Lower leg skin (tissue), 4 donors: Measurements from ENCODE around the gene GHRHR. TPM values are rescaled to one million over a fixed set of nuclear protein-coding genes. Genes with fewer than 3 reads are reported as not detected.

Experiments used
- DNase-seq, 2 donors: peaks; one replicate each; pipeline ENCODE4 v3.0.0-alpha.2; 2019; ENCODE audit warnings: low spot score in 2 of 2
- H3K4me3 ChIP-seq: fragments of 200-600 bp; sonication (generic); 2 replicates; pipeline ENCODE4 v1.5.1; 2017; ENCODE audit warnings: mild to moderate bottlenecking, low read depth; ENCODE audit not compliant: poor library complexity, severe bottlenecking
- POLR2A ChIP-seq, 2 donors: fragments of 450-650 bp; IDR thresholded peaks; one replicate each; pipeline ENCODE4 v1.6.1; 2016 to 2017; ENCODE audit warnings: antibody characterized with exemption in 2 of 2, mild to moderate bottlenecking in 1 of 2, moderate library complexity in 1 of 2
- WGBS, 2 donors: methylation state at CpG; one replicate each; pipeline ENCODE4 v1.1.5; 2018; 5-methylcytosine and 5-hydroxymethylcytosine counted together
- intact Hi-C: fragments of 100-400 bp; cut with DNase I; formaldehyde crosslinking; loops from one replicate; pipeline ENCODE4 v1.15.0; 2023; ENCODE audit warnings: low total_unique reads
- total RNA-seq, 4 donors: library from RNA; depleted of rRNA; stranded (reverse); fragments of >200 nt; gene quantifications; one replicate each; pipeline ENCODE4 v1.1.0, GENCODE V29; 2016
- TF ChIP-seq, protein P1 (sequence below), 3 donors: fragments of 450-650 bp; IDR thresholded peaks; one replicate each; pipeline ENCODE4 v1.5.1; 2016; ENCODE audit warnings: antibody characterized with exemption in 3 of 3, mild to moderate bottlenecking in 3 of 3, moderate library complexity in 2 of 3

Gene GHRHR
- total RNA-seq, 4 donors from 2014 or later, result not detected

DNA sequence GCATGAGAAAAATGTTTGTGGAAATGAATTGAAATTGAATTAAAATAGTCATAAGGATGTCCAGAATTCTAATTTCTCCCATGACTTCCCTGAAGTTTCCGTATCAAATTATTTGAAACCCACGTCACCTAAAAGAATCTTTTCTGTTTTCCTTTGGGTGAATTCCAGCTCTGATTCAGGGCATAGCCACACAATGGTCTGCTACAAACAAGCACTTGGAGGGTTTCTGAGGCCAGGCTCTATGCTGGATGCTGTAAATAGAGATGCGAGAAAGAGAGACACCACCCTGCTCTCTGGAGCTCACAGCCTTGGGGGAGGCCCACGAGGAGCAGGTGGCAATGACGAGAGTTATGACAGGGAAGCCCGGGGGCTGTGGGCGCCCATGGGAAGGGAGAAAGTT, 33.6 kb downstream of the GHRHR start:
- no peak overlapping the region for H3K4me3 ChIP-seq
- WGBS, 2 donors, result 74 to 80% methylated on average over 7 of the region's 7 CpGs
- TF ChIP-seq, protein P1, sequence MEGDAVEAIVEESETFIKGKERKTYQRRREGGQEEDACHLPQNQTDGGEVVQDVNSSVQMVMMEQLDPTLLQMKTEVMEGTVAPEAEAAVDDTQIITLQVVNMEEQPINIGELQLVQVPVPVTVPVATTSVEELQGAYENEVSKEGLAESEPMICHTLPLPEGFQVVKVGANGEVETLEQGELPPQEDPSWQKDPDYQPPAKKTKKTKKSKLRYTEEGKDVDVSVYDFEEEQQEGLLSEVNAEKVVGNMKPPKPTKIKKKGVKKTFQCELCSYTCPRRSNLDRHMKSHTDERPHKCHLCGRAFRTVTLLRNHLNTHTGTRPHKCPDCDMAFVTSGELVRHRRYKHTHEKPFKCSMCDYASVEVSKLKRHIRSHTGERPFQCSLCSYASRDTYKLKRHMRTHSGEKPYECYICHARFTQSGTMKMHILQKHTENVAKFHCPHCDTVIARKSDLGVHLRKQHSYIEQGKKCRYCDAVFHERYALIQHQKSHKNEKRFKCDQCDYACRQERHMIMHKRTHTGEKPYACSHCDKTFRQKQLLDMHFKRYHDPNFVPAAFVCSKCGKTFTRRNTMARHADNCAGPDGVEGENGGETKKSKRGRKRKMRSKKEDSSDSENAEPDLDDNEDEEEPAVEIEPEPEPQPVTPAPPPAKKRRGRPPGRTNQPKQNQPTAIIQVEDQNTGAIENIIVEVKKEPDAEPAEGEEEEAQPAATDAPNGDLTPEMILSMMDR (IDR thresholded peaks at IDR 0.05), result no peak
- TF ChIP-seq POLR2A (IDR thresholded peaks at IDR 0.05), result no peak
- DNase-seq, result no peak
- intact Hi-C loops, result no loop called here

DNA sequence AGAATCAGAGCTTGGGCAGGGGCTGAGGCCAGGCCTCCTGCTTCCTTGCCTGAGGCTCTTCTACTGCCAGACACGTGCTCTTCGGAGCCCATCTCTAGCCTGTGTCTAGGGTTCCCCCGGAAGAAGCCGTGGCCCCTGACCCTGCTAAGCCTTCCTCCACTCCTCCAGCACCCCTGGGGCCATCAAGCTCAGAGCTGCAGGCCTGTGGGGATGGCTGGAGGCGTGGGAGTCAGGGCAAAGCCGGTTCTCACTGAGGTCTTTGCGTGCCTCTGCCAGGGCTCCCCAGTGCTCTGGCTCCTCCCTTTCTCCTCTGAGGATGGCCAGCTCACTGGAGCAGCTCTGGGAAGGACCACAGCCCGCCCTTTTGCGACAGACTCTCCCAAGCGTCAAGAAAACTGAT, 34.4 kb downstream of the GHRHR start:
- TF ChIP-seq, protein P1 (IDR thresholded peaks at IDR 0.05), result no peak
- no peak for TF ChIP-seq POLR2A (IDR thresholded peaks at IDR 0.05)
- DNase-seq, result no peak
- intact Hi-C loops, result no loop called here
- no peak overlapping the region for H3K4me3 ChIP-seq
- WGBS, 2 donors, result 73 to 81% methylated on average over 8 to 10 of the region's 10 CpGs

DNA sequence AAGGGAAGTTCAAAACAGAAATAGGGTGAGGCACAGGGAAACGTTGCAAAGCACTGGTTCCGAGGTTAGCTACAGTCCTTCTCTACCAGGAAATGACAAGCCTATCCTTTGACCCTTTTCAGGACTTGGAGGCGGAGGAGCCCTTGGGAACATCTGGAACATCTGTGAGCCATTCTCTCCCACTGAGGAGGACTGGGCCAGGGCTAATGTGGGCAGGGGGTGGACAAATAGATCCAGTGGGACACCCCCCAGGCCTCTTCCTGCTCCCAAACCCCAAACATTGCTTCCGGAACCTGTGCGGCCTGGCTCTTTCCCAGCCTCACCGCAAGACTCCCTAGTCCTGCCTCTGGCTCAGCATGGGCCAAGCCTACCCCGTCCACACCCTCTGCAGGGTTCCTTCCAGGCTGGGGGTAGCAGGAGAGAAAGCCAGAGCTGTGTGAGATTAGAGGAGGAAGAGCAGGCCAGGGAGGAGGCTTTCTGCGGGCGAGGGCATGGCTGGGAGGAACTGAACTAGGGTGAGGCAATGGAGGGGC, 36.5 kb downstream of the GHRHR start:
- no peak for DNase-seq
- intact Hi-C loops, result no loop called here
- TF ChIP-seq POLR2A (IDR thresholded peaks at IDR 0.05), result no peak
- TF ChIP-seq, protein P1 (IDR thresholded peaks at IDR 0.05), result no peak
- H3K4me3 ChIP-seq, result no peak overlapping the region
- 60 to 62% methylated on average over 9 of the region's 9 CpGs for WGBS, 2 donors

DNA sequence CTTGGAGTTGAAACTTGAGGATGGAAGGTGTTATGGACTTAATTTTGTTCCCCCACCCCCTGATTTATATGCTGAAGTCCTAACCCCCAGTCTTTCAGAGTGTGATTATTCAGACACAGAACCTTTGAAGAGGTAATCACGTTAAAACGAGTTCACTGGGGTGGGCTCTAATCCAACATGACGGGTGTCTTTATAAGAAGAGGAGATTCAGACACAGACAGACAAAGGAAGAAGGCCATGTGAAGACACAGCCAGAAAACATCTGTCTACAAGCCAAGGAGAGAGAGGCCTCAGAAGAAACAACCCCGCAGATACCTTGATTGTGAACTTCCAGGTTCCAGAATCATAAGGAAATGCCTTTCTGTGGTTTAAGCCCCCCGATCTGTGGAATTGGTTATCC, 37.0 kb downstream of the GHRHR start:
- DNase-seq, result no peak
- no peak for TF ChIP-seq POLR2A (IDR thresholded peaks at IDR 0.05)
- TF ChIP-seq, protein P1 (IDR thresholded peaks at IDR 0.05), result no peak
- WGBS, 2 donors, result 66 to 74% methylated on average over 5 of the region's 5 CpGs
- H3K4me3 ChIP-seq, result no peak overlapping the region
- intact Hi-C loops, result no loop called here

DNA sequence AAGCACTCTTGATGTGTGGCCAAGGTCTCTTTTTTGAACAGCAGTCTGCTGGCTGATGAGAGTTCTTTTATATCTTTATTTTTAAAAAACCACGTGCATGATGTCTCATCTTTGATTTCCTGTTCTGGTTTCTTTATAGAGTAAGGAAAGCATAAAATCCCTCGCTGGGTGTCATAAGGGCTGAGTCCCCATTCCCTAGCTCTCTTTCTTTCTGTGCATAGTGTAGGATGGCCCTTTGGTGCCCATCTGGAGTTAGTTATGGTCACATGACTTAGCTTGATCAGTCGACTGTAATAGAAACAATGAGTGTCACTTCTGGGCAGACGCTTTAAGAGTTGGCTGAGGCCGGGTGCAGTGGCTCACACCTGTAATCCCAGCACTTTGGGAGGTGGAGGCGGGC, 38.5 kb downstream of the GHRHR start:
- DNase-seq, result no peak
- 59 to 63% methylated on average over 6 of the region's 6 CpGs for WGBS, 2 donors
- intact Hi-C loops, result no loop called here
- no peak for TF ChIP-seq POLR2A (IDR thresholded peaks at IDR 0.05)
- TF ChIP-seq, protein P1 (IDR thresholded peaks at IDR 0.05), result no peak
- H3K4me3 ChIP-seq, result no peak overlapping the region

DNA sequence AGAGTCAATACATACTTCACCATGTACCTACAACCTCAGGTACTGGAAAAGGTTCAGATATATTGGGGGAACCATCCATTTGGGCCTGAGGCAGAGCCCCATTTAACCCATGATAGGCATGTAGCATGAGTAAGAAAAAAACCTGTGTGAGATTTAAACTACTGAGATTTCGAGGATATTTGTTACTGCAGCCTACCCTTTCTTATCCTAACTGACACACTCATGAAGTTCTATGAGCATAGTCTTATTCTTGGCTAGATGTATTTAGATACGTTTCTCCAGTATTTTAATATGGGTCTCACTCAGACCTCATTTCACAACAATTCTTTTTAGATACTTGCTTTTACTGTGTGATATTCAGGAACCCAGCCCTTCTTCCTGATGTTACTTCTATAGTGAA, 39.3 kb downstream of the GHRHR start:
- WGBS, 2 donors, result 83 to 90% methylated on average over 2 of the region's 2 CpGs
- intact Hi-C loops, result no loop called here
- TF ChIP-seq, protein P1 (IDR thresholded peaks at IDR 0.05), result no peak
- no peak for TF ChIP-seq POLR2A (IDR thresholded peaks at IDR 0.05)

More for the DNA sequence above, 39.3 kb downstream of the GHRHR start:
- H3K4me3 ChIP-seq, result no peak overlapping the region
- no peak for DNase-seq
